OCI-M2 (cell line): ENCODE results near the gene NCAPG2.

ENCODE experiments used
- DNase-seq: peaks from one replicate; lab custom pipeline; 2025; ENCODE audit not compliant: unreplicated experiment; lab: John Stamatoyannopoulos, UW

Gene NCAPG2

DNA sequence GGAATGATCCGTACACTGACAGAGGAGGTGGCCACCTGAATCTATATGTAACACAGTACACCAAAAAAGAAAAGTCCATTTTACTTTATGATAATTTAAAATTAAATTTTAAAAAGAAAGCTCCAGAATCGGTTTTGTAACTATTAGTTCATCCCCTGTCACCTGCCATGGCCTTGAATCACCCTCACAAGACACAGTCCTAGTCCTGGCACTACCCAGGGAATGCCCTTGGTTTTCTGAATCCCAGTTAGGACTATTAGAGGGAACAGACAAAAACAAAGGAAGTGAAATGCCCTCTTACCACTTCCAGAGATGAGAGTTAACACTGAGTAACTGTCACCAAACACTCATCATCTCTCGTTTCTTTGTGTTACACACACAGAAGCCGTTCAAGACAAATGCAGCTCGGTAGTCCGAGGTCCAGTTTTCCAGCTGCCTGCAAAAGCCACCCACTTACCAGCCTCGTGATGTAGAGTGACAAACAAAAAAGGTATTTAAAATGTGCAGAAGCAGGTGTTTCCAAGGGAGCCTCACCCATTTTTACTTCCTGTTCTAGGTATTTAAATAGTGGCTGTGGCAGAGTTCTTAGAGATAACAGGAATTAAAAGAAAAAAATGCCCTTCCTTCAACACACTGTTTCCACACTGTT, 123.0 kb downstream of the NCAPG2 start:
- DNase-seq = no peak
